Stomach (tissue), 4 donors: ENCODE results near the gene BCL11B.

Experiments
- CTCF ChIP-seq, 7 experiments: fragments of 450-650 bp in 4 of 7; fragments of 200-600 bp in 3 of 7; sonication (generic) in 3 of 7; IDR thresholded peaks; one replicate each; pipeline ENCODE4 v1.5.1; 2016 to 2019; ENCODE audit warnings: antibody characterized with exemption in 7 of 7, control low read depth in 2 of 7, mild to moderate bottlenecking in 1 of 7
- POLR2AphosphoS5 ChIP-seq, 3 donors: sonication (generic); formaldehyde crosslinking; IDR thresholded peaks; one replicate each; pipeline ENCODE4 v1.6.1; 2016; ENCODE audit warnings: antibody characterized with exemption in 3 of 3

DNA sequence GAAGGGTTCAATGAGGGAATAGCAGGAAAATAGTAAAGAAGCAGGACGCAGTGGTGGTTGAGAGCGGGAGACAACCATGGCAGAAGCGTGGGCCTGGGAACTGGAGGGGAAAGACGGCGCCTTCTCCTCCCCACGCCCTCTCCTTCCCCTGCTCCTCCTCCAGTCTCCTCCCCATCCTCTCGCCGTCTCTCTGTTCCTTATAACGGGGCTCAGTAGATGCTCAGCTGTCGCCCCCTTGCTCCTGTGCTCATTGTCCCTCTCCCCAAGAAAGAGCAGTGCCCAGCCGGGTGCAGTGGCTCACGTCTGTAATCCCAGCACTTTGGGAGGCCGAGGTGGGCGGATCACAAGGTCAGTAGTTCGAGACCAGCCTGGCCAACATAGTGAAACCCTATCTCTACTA lies 142.0 kb downstream of the BCL11B start:
- TF ChIP-seq CTCF (IDR thresholded peaks at IDR 0.05), result no peak
- no peak for TF ChIP-seq POLR2AphosphoS5 (IDR thresholded peaks at IDR 0.05)
